LNCAP (cell line): ENCODE results near the gene BDH1.

Experiments
- TF ChIP-seq, protein P1 (sequence below): fragments of 450-650 bp; IDR thresholded peaks from 2 replicates; pipeline ENCODE4 v1.5.1; 2017; ENCODE audit warnings: mild to moderate bottlenecking

BDH1 gene

DNA sequence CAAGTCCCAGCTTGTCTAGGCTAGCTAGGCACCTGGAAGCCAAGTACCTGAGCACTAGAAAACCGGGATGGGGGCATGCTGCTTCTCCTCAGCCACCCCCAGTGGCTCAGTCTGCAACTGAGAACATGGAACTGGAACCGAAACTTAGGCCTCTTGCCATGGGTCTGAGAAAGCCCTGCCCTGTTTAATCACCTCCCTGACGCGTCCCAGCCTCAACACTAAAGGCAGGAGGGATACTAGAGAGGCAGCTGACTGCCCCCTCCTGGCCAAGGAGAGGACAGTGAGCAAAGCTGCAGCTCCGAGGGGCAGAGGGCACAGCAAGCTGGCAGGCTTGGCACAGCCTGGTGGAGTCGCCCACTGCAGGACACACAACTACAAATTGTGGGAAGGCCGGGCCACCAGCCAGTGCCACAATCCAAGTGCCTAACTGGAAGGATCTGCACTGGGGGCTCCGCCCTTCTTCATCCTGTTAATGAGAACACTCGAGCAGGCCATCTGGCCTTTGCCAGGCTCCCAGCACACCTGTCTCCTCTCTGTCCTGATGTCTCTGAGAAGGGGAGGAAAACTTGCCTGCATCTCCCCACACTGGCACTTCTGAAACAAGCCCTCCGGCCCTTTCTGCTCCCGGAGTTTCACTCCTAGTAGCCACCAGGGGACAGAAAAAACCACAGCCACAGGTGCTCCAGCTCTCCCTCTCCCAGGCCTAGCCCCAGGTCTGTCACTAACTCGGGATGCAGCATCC is 53.7 kb downstream of the BDH1 start:
- TF ChIP-seq, protein P1, sequence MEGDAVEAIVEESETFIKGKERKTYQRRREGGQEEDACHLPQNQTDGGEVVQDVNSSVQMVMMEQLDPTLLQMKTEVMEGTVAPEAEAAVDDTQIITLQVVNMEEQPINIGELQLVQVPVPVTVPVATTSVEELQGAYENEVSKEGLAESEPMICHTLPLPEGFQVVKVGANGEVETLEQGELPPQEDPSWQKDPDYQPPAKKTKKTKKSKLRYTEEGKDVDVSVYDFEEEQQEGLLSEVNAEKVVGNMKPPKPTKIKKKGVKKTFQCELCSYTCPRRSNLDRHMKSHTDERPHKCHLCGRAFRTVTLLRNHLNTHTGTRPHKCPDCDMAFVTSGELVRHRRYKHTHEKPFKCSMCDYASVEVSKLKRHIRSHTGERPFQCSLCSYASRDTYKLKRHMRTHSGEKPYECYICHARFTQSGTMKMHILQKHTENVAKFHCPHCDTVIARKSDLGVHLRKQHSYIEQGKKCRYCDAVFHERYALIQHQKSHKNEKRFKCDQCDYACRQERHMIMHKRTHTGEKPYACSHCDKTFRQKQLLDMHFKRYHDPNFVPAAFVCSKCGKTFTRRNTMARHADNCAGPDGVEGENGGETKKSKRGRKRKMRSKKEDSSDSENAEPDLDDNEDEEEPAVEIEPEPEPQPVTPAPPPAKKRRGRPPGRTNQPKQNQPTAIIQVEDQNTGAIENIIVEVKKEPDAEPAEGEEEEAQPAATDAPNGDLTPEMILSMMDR: peak; percentile 80

DNA sequence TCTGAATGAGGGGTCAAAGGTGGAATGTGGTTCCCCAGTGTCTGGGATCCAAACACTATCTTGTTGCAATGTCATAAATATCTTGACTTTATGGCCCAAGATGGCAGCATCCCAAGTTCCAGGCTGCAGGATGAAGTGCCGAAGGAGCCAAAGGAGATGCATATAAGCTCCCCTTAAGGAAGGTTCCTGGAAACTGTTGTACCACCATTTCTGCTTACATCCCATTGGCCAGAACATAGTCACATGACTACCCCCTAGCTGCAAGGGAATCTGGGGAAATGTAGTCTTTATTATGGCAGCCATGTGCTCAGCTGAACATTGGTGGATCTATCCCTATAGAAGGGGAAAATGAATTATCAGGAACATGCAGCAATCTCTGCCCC is 54.3 kb downstream of the BDH1 start:
- TF ChIP-seq, protein P1: no peak

DNA sequence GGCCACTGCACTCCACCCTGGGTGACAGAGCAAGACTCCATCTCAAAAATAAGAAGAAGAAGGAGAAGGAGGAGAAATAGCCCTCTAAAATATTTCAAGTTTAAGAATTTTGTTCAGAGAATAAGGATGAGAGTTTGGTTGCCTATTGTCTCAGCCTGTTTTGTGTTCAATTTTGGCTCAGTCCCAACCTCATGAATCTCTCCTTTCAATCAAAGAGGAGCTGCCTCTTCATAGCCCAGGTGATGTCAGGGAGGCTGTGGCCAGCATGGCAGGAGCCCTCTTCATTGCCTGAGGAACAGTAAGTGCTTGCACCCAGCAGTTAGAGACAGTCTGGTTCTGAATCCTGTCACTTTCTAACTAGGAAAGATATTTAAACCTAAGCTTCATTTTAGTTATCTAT is 55.0 kb downstream of the BDH1 start:
- TF ChIP-seq, protein P1: no peak

DNA sequence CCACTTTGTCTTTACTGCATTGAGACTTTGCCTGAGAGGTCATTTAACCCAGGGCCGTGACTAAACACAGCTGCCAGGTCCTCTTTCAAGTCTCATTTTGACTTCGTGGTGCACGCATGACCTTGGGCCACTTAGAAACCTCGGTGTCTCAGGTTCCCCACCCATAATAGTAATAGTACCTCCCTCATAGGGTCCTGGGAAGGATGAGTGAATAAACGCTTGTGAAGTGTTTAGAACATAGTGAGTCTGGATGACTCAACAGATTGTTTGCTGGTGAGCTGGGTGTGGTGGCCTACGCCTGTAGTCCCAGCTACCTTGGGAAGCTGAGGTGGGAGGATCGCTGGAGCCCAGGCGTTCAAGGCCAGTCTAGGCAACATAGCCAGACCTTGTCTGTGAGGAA is 56.3 kb downstream of the BDH1 start:
- TF ChIP-seq, protein P1: no peak

DNA sequence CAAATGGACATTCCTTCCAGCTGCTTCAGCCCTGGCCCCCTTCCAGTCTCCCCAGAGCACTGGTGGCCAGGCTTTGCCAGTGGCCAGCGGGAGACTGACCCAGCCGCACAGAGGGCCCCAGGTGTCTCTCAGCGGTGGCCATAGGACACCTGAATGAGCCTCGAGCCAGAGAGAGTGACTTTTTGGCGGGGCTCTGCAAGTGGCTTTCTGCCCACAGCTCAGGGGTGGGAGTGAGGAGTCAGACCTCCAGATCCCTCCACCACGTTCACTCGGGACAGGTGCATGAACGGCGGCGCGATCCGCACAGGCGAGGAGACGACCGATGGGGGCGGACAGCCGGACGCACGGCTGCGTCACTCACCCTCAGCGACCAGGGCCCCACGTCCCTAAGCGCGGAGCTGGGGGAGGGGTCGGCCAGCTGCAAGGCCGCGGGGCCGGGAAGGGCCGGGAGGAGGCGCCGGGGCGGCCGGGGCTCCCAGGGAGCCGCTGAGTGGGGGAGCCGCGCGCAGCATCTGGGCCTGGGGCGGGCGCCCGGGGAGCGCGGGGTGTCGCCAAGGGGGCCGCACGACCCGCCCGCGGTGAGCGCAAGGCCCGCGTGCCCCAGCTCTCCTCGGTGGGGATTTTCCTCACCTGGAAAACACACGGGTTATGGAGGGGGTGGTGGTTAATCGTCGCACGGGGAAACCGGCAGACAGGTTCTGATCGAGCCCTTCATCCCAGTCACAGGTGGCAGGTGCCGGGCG is 57.1 kb downstream of the BDH1 start:
- TF ChIP-seq, protein P1: no peak

DNA sequence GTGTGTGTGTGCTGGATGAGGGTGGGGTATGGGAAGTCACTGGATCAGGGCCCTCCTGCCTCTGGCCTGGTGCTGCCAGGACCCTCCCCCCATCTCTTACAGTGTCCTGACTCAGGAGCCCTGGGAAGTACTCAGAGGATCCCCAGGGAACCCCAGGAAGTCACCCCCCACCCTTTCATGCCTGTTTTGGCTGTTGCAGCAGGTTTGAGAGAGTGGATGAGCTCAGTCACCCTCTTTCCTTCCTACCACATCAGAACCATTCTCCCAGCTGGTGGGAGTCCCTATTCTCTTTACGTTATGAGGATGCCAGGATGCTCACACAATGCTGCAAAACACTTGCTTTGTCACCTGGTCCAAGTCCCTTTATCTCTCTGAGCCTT is 59.0 kb downstream of the BDH1 start:
- TF ChIP-seq, protein P1: no peak

DNA sequence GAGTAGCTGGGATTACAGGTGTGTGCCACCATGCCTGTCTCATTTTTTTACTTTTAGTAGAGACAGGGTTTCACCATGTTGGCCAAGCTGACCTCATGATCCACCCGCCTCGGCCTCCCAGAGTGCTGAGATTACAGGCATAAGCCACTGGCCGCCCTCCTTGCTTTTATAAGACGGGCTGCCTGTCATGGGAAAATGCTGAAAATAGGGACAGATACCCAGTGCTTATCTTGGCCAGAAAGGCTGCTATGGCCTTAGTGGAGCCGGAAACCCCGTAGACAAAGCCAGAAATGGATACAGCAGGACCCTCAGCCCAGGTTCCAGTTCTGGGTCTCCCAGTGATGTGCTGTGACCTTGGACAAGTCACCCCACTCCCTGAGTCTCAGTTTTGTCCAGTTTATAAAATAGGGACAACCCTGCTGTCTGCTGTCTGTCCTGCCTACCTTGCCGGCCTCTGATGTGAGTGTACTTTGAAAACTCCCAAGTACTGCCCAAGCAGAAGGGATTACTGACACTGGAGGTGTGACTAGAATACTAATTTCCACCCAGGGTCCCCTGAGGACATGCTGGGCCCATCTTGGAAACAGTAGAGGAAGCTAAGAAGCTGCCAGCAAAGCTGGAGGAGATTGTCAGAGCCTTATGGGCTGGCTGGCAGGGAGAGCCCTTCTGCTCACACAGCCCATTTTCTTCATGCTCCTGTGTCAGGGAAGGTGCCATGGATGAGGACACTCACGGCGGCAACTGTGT is 59.6 kb downstream of the BDH1 start:
- TF ChIP-seq, protein P1: no peak
